SW 1271 (cell line): ENCODE measurements around the gene COQ8A.
"Not testable (repeated sequence)": the region's sequence is repeated elsewhere in the genome, so short reads cannot be mapped to it uniquely, and the experiment has no call there.

Experiments used
- DNase-seq, 2 experiments: peaks; one replicate each; lab custom pipeline; 2025; lab: John Stamatoyannopoulos, UW

Gene COQ8A

GRCh38 chr1:226929260-226930111 lies 10.6 kb upstream of the COQ8A start:
- DNase-seq: not testable (repeated sequence)

- no peak for DNase-seq
Observed at GRCh38 chr1:226934483-226935237, 5.4 kb upstream of the COQ8A start.

GRCh38 chr1:226937940-226938725 lies 2.0 kb upstream of the COQ8A start:
- DNase-seq: no peak

- DNase-seq: peak in 1 of 2 experiments; percentile 14
Observed at GRCh38 chr1:226938903-226939437, 1.1 kb upstream of the COQ8A start.

- no peak for DNase-seq
Observed at GRCh38 chr1:226939438-226940028, 561 bp upstream of the COQ8A start.

- no peak for DNase-seq
Observed at GRCh38 chr1:226940806-226941067, 643 bp downstream of the COQ8A start.

GRCh38 chr1:226942392-226942791 lies 2.3 kb downstream of the COQ8A start:
- no peak for DNase-seq

- DNase-seq: no peak
Observed at GRCh38 chr1:226943156-226943555, 3.1 kb downstream of the COQ8A start.

- DNase-seq: no peak
Observed at GRCh38 chr1:226943927-226944326, 3.8 kb downstream of the COQ8A start.

GRCh38 chr1:226945106-226945857 lies 5.2 kb downstream of the COQ8A start:
- no peak for DNase-seq

- no peak for DNase-seq
Observed at GRCh38 chr1:226945858-226946245, 5.8 kb downstream of the COQ8A start.

GRCh38 chr1:226946285-226946684 lies 6.2 kb downstream of the COQ8A start:
- DNase-seq: no peak

- DNase-seq: no peak
Observed at GRCh38 chr1:226946841-226947240, 6.7 kb downstream of the COQ8A start.

GRCh38 chr1:226948051-226948450 lies 8.0 kb downstream of the COQ8A start:
- no peak for DNase-seq

GRCh38 chr1:226948480-226948879 lies 8.4 kb downstream of the COQ8A start:
- no peak for DNase-seq

GRCh38 chr1:226948996-226949395 lies 8.9 kb downstream of the COQ8A start:
- DNase-seq: no peak

GRCh38 chr1:226949401-226949800 lies 9.3 kb downstream of the COQ8A start:
- no peak for DNase-seq

GRCh38 chr1:226950316-226950715 lies 10.2 kb downstream of the COQ8A start:
- no peak for DNase-seq

- DNase-seq: no peak
Observed at GRCh38 chr1:226950871-226951270, 10.8 kb downstream of the COQ8A start.

GRCh38 chr1:226951286-226952117 lies 11.4 kb downstream of the COQ8A start:
- DNase-seq: no peak

GRCh38 chr1:226952118-226952441 lies 12.0 kb downstream of the COQ8A start:
- DNase-seq: no peak
